Vagina (tissue), 2 donors: ENCODE results near the gene STK10.

ENCODE experiments used
- POLR2A ChIP-seq, 2 donors: fragments of 450-650 bp; IDR thresholded peaks; one replicate each; pipeline ENCODE4 v1.6.1; 2017; ENCODE audit warnings: antibody characterized with exemption in 2 of 2, mild to moderate bottlenecking in 2 of 2, moderate library complexity in 2 of 2
- POLR2AphosphoS5 ChIP-seq, 2 donors: sonication (generic); formaldehyde crosslinking; IDR thresholded peaks; one replicate each; pipeline ENCODE4 v1.9.0; 2017; ENCODE audit warnings: antibody characterized with exemption in 2 of 2, mild to moderate bottlenecking in 2 of 2, low read depth in 1 of 2; ENCODE audit not compliant: insufficient read depth in 1 of 2
- TF ChIP-seq, protein P1 (sequence below), 3 experiments: fragments of 450-650 bp in 2 of 3; fragments of 200-600 bp in 1 of 3; sonication (generic) in 1 of 3; IDR thresholded peaks; one replicate each; pipeline ENCODE4 v1.5.1; 2017 to 2019; ENCODE audit warnings: antibody characterized with exemption in 3 of 3, mild to moderate bottlenecking in 2 of 3, moderate library complexity in 2 of 3

DNA sequence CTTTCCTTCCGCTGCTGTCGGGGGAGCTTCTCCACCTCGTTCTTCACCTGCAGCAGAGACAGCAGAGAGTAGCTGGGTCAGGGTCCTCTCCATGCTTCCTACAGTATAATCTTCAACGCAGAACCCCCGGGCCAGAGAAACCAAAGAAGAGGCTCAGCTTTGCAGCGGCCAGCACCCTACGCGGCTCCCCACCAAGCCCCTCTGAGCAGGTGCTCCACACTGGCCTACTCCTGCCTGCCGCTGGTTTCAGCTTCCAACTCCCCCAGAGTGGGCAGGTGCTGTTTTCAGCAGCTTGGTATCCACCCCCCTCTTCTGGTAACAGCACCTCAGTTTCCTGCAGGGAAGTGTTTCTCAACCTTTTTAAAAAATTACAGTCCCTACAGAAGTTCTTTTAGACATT lies 123.3 kb downstream of the STK10 start:
- TF ChIP-seq, protein P1, sequence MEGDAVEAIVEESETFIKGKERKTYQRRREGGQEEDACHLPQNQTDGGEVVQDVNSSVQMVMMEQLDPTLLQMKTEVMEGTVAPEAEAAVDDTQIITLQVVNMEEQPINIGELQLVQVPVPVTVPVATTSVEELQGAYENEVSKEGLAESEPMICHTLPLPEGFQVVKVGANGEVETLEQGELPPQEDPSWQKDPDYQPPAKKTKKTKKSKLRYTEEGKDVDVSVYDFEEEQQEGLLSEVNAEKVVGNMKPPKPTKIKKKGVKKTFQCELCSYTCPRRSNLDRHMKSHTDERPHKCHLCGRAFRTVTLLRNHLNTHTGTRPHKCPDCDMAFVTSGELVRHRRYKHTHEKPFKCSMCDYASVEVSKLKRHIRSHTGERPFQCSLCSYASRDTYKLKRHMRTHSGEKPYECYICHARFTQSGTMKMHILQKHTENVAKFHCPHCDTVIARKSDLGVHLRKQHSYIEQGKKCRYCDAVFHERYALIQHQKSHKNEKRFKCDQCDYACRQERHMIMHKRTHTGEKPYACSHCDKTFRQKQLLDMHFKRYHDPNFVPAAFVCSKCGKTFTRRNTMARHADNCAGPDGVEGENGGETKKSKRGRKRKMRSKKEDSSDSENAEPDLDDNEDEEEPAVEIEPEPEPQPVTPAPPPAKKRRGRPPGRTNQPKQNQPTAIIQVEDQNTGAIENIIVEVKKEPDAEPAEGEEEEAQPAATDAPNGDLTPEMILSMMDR (IDR thresholded peaks at IDR 0.05) = no peak
- TF ChIP-seq POLR2AphosphoS5 (IDR thresholded peaks at IDR 0.05; ENCODE audit: insufficient read depth in 1 of 2, low read depth in 1 of 2) (no peak), POLR2A (IDR thresholded peaks at IDR 0.05) (no peak)
